PC-9 (cell line): Measurements from ENCODE around the gene NUDT22. TPM values are rescaled to one million over a fixed set of nuclear protein-coding genes. Genes with fewer than 3 reads are reported as not detected.

ENCODE experiments used
- BruUV-seq: library from RNA; stranded (reverse); fragments of 400-500 nt; replicated peaks from 2 replicates; lab custom pipeline; 2021; lab: Mats Ljungman, UMichigan
- CTCF ChIA-PET: fragments of 300-600 bp; sonication (Branson Sonifier 250); formaldehyde crosslinking; loops from one replicate; lab custom pipeline; 2022; ENCODE audit warnings: antibody characterized with exemption; lab: Charles Lee
- POLR2A ChIA-PET: fragments of 300-600 bp; sonication (Branson Sonifier 250); formaldehyde crosslinking; loops from one replicate; lab custom pipeline; 2022; ENCODE audit warnings: antibody characterized with exemption; ENCODE audit not compliant: unreplicated experiment; lab: Charles Lee
- DNase-seq, 2 experiments: peaks; one replicate each; pipeline versions ENCODE4 v3.0.0 to v3.0.0-alpha.2; 2015 to 2022; ENCODE audit warnings: mixed read lengths in 1 of 2
- H2AFZ ChIP-seq: fragments of 200-600 bp; sonication (generic); 2 replicates; pipeline ENCODE4 v1.8.1; 2017; ENCODE audit warnings: antibody characterized with exemption
- H3F3A ChIP-seq: fragments of 200-600 bp; sonication (generic); 2 replicates; pipeline ENCODE4 v1.8.1; 2017; ENCODE audit warnings: antibody characterized with exemption, mild to moderate bottlenecking, low read depth; ENCODE audit not compliant: insufficient read depth
- H3K27ac ChIP-seq: fragments of 200-600 bp; sonication (generic); 2 replicates; pipeline ENCODE4 v1.6.1; 2016; ENCODE audit warnings: mixed run types
- H3K27me3 ChIP-seq: fragments of 200-600 bp; sonication (generic); 2 replicates; pipeline ENCODE4 v1.6.1; 2016; ENCODE audit warnings: low read depth, mixed run types; ENCODE audit not compliant: insufficient read depth
- H3K36me3 ChIP-seq: fragments of 200-600 bp; sonication (generic); 2 replicates; pipeline ENCODE4 v1.6.1; 2016; ENCODE audit warnings: low read depth, mixed run types
- H3K4me1 ChIP-seq: fragments of 200-600 bp; sonication (generic); replicated peaks from 2 replicates; pipeline ENCODE4 v1.6.1; 2016; ENCODE audit warnings: mixed run types; ENCODE audit not compliant: insufficient read depth
- H3K4me2 ChIP-seq: fragments of 200-600 bp; sonication (generic); 2 replicates; pipeline ENCODE4 v1.6.1; 2017; ENCODE audit warnings: mixed run types
- H3K4me3 ChIP-seq: fragments of 200-600 bp; sonication (generic); 2 replicates; pipeline ENCODE4 v1.6.1; 2016; ENCODE audit warnings: mixed run types
- H3K79me2 ChIP-seq: fragments of 200-600 bp; sonication (generic); 2 replicates; pipeline ENCODE4 v1.6.1; 2017; ENCODE audit warnings: low read depth, mixed run types
- H3K9me2 ChIP-seq: fragments of 200-600 bp; sonication (generic); 2 replicates; pipeline ENCODE4 v1.8.1; 2017; ENCODE audit warnings: mild to moderate bottlenecking; ENCODE audit not compliant: insufficient read depth
- H3K9me3 ChIP-seq: fragments of 200-600 bp; sonication (generic); 2 replicates; pipeline ENCODE4 v1.8.1; 2016; ENCODE audit warnings: low read depth; ENCODE audit not compliant: insufficient read depth
- H4K20me1 ChIP-seq: fragments of 200-600 bp; sonication (generic); 2 replicates; pipeline ENCODE4 v1.8.1; 2017; ENCODE audit not compliant: insufficient read depth
- CTCF ChIP-seq: fragments of 200-600 bp; sonication (generic); conservative IDR thresholded peaks from 2 replicates; pipeline ENCODE4 v1.6.1; 2017; ENCODE audit warnings: mixed run types, antibody characterized with exemption, mild to moderate bottlenecking, moderate library complexity
- EZH2 ChIP-seq: fragments of 200-600 bp; sonication (generic); IDR thresholded peaks from 2 replicates; pipeline ENCODE4 v1.8.0; 2017; ENCODE audit warnings: antibody characterized with exemption, low read depth
- intact Hi-C: fragments of 100-400 bp; cut with micrococcal nuclease; formaldehyde crosslinking; loops from one replicate; pipeline ENCODE4 v1.10.0; 2022; ENCODE audit not compliant: unreplicated experiment
- total RNA-seq: library from RNA; stranded (reverse); gene quantifications from 2 replicates; pipeline ENCODE4 v1.2.3, GENCODE V29; 2021

The NUDT22 gene
- total RNA-seq, 1 experiment from 2014 or later: 87.4 TPM

- no peaks in the 10 kb centered on the region for H3K9me3 ChIP-seq
- CTCF ChIA-PET: interaction anchor here (0.5 kb wide), 1 partner anchor 71 kb away, joined by 8 read pairs; no protein-coding TSS in a partner anchor
- peaks cover 32% of the 10 kb centered on the region for H3K79me2 ChIP-seq
- peaks cover 14% of the 10 kb centered on the region for H4K20me1 ChIP-seq
- peak overlapping the region; percentile 81 for H3K4me3 ChIP-seq
- no peaks in the 10 kb centered on the region for H3K36me3 ChIP-seq
- H3K9me2 ChIP-seq: no peaks in the 10 kb centered on the region
- no peaks in the 10 kb centered on the region for H3K27me3 ChIP-seq
- H2AFZ ChIP-seq: peak overlapping the region; percentile 80
- POLR2A ChIA-PET: no interaction called here
- peaks cover 35% of the 10 kb centered on the region for H3K4me1 ChIP-seq
- H3F3A ChIP-seq: peaks cover 24% of the 10 kb centered on the region
- intact Hi-C loops: loop anchor here (1.0 to 5.0 kb wide), 2 partner anchors 9 to 44 kb away; partner anchors contain the start of gene STIP1
- no peak overlapping the region for H3K27ac ChIP-seq
- BruUV-seq: no TSS peak
- no peak for DNase-seq
- TF ChIP-seq EZH2: no peak
- TF ChIP-seq CTCF: no peak
- H3K4me2 ChIP-seq: peak overlapping the region; percentile 76
Measured at GRCh38 chr11:64230985-64231365, 4.9 kb downstream of the NUDT22 start.

- H3K27ac ChIP-seq: no peak overlapping the region
- no peaks in the 10 kb centered on the region for H3K9me2 ChIP-seq
- no peak overlapping the region for H3K4me3 ChIP-seq
- H3K4me2 ChIP-seq: peak overlapping the region; percentile 76; the same call in 1 of the 2 replicates
- H3K79me2 ChIP-seq: peaks cover 32% of the 10 kb centered on the region
- H3K27me3 ChIP-seq: no peaks in the 10 kb centered on the region
- ChIA-PET POLR2A (interaction anchor here (0.6 kb wide), 1 partner anchor 21 kb away, joined by 3 read pairs; no protein-coding TSS in a partner anchor), CTCF (interaction anchor here (0.6 kb wide), 1 partner anchor 70 kb away, joined by 3 read pairs; no protein-coding TSS in a partner anchor)
- H3K36me3 ChIP-seq: no peaks in the 10 kb centered on the region
- intact Hi-C loops: loop anchor here (5.0 kb wide), 1 partner anchor 44 kb away; the partner anchor contains the start of gene STIP1
- no peak overlapping the region for H2AFZ ChIP-seq
- TF ChIP-seq CTCF (no peak), EZH2 (no peak)
- no peak for DNase-seq
- peaks cover 35% of the 10 kb centered on the region for H3K4me1 ChIP-seq
- H4K20me1 ChIP-seq: peaks cover 16% of the 10 kb centered on the region
- H3F3A ChIP-seq: peaks cover 24% of the 10 kb centered on the region
- no TSS peak for BruUV-seq
- no peaks in the 10 kb centered on the region for H3K9me3 ChIP-seq
Measured at GRCh38 chr11:64231546-64231945, 5.5 kb downstream of the NUDT22 start.

- no peak overlapping the region for H3K4me3 ChIP-seq
- no peaks in the 10 kb centered on the region for H3K27me3 ChIP-seq
- peaks cover 24% of the 10 kb centered on the region for H3F3A ChIP-seq
- TF ChIP-seq EZH2 (no peak), CTCF (no peak)
- no peak overlapping the region for H2AFZ ChIP-seq
- no peaks in the 10 kb centered on the region for H3K9me2 ChIP-seq
- H3K36me3 ChIP-seq: no peaks in the 10 kb centered on the region; the same call in 1 of the 2 replicates
- ChIA-PET POLR2A (interaction anchor here (0.5 to 0.7 kb wide), 3 partner anchors 9 to 99 kb away, joined by 3 read pairs; partner anchors contain the start of gene FKBP2), CTCF (interaction anchor here (0.6 kb wide), 1 partner anchor 69 kb away, joined by 3 read pairs; no protein-coding TSS in a partner anchor)
- peaks cover 31% of the 10 kb centered on the region for H3K4me1 ChIP-seq
- intact Hi-C loops: loop anchor here (5.0 kb wide), 1 partner anchor 45 kb away; the partner anchor contains the start of gene STIP1
- peaks cover 15% of the 10 kb centered on the region for H4K20me1 ChIP-seq
- no TSS peak for BruUV-seq
- no peak overlapping the region for H3K27ac ChIP-seq
- no peaks in the 10 kb centered on the region for H3K9me3 ChIP-seq
- no peak for DNase-seq
- H3K79me2 ChIP-seq: peaks cover 23% of the 10 kb centered on the region
- H3K4me2 ChIP-seq: no peak overlapping the region
Measured at GRCh38 chr11:64232182-64232966, 6.3 kb downstream of the NUDT22 start.
